ENCODE data around the gene THSD4.
"Not testable (repeated sequence)": the region's sequence is repeated elsewhere in the genome, so short reads cannot be mapped to it uniquely, and the experiment has no call there.

THSD4 gene

GRCh38 chr15:71657141-71657540 lies 541.9 kb downstream of the THSD4 start:
- H3K4me1 ChIP-seq, result no peaks in the 10 kb centered on the region
- H3K4me3 ChIP-seq, result no peak overlapping the region
- H3K9me3 ChIP-seq, result no peaks in the 10 kb centered on the region
- no peaks in the 10 kb centered on the region for H3K27me3 ChIP-seq (ENCODE audit: low read depth)
- no peaks in the 10 kb centered on the region for H3K36me3 ChIP-seq (replicated peaks)
- no peak for DNase-seq (ENCODE audit: low spot score in 2 of 2)
- in situ Hi-C loops (cut with MboI; ENCODE audit: low sequenced_read_pairs), result no loop called here

GRCh38 chr15:71658036-71658435 lies 542.8 kb downstream of the THSD4 start:
- DNase-seq (ENCODE audit: low spot score in 2 of 2), result no peak
- Histone ChIP-seq H3K4me1 (no peaks in the 10 kb centered on the region), H3K4me3 (no peak overlapping the region), H3K27me3 (ENCODE audit: low read depth) (no peaks in the 10 kb centered on the region), H3K36me3 (replicated peaks) (no peaks in the 10 kb centered on the region), H3K9me3 (no peaks in the 10 kb centered on the region)
- in situ Hi-C loops (cut with MboI; ENCODE audit: low sequenced_read_pairs), result no loop called here

- no peak for DNase-seq (ENCODE audit: low spot score in 2 of 2)
- no peaks in the 10 kb centered on the region for H3K27me3 ChIP-seq (ENCODE audit: low read depth)
- H3K4me1 ChIP-seq, result no peaks in the 10 kb centered on the region
- no peak overlapping the region for H3K4me3 ChIP-seq
- in situ Hi-C loops (cut with MboI; ENCODE audit: low sequenced_read_pairs), result no loop called here
- H3K36me3 ChIP-seq (replicated peaks), result no peaks in the 10 kb centered on the region
- no peaks in the 10 kb centered on the region for H3K9me3 ChIP-seq
Observed at GRCh38 chr15:71658827-71659729, 543.8 kb downstream of the THSD4 start.

- DNase-seq (ENCODE audit: low spot score in 2 of 2), result no peak
- no peaks in the 10 kb centered on the region for H3K4me1 ChIP-seq
- H3K27me3 ChIP-seq (ENCODE audit: low read depth), result no peaks in the 10 kb centered on the region
- no peaks in the 10 kb centered on the region for H3K36me3 ChIP-seq (replicated peaks)
- in situ Hi-C loops (cut with MboI; ENCODE audit: low sequenced_read_pairs), result no loop called here
- no peak overlapping the region for H3K4me3 ChIP-seq
- no peaks in the 10 kb centered on the region for H3K9me3 ChIP-seq
Observed at GRCh38 chr15:71659730-71660067, 544.4 kb downstream of the THSD4 start.

- Histone ChIP-seq H3K4me1 (no peaks in the 10 kb centered on the region), H3K27me3 (ENCODE audit: low read depth) (no peaks in the 10 kb centered on the region), H3K36me3 (replicated peaks) (no peaks in the 10 kb centered on the region), H3K4me3 (no peak overlapping the region), H3K9me3 (no peaks in the 10 kb centered on the region)
- DNase-seq (ENCODE audit: low spot score in 2 of 2), result no peak
- in situ Hi-C loops (cut with MboI; ENCODE audit: low sequenced_read_pairs), result no loop called here
Observed at GRCh38 chr15:71660501-71660900, 545.2 kb downstream of the THSD4 start.

GRCh38 chr15:71662306-71662705 lies 547.0 kb downstream of the THSD4 start:
- no peaks in the 10 kb centered on the region for H3K4me1 ChIP-seq
- no peak for DNase-seq (ENCODE audit: low spot score in 2 of 2)
- H3K36me3 ChIP-seq (replicated peaks), result no peaks in the 10 kb centered on the region
- in situ Hi-C loops (cut with MboI; ENCODE audit: low sequenced_read_pairs), result no loop called here
- no peak overlapping the region for H3K4me3 ChIP-seq
- no peaks in the 10 kb centered on the region for H3K9me3 ChIP-seq
- no peaks in the 10 kb centered on the region for H3K27me3 ChIP-seq (ENCODE audit: low read depth)

- H3K9me3 ChIP-seq, result no peaks in the 10 kb centered on the region
- in situ Hi-C loops (cut with MboI; ENCODE audit: low sequenced_read_pairs), result no loop called here
- no peak overlapping the region for H3K4me3 ChIP-seq
- H3K36me3 ChIP-seq (replicated peaks), result no peaks in the 10 kb centered on the region
- no peaks in the 10 kb centered on the region for H3K27me3 ChIP-seq (ENCODE audit: low read depth)
- no peaks in the 10 kb centered on the region for H3K4me1 ChIP-seq
- DNase-seq (ENCODE audit: low spot score in 2 of 2), result no peak
Observed at GRCh38 chr15:71664622-71665021, 549.4 kb downstream of the THSD4 start.

GRCh38 chr15:71666763-71667620 lies 551.7 kb downstream of the THSD4 start:
- Histone ChIP-seq H3K4me1 (no peaks in the 10 kb centered on the region), H3K27me3 (ENCODE audit: low read depth) (no peaks in the 10 kb centered on the region), H3K9me3 (no peaks in the 10 kb centered on the region), H3K4me3 (no peak overlapping the region), H3K36me3 (replicated peaks) (no peaks in the 10 kb centered on the region)
- DNase-seq (ENCODE audit: low spot score in 2 of 2), result no peak
- in situ Hi-C loops (cut with MboI; ENCODE audit: low sequenced_read_pairs), result no loop called here

GRCh38 chr15:71669688-71670087 lies 554.4 kb downstream of the THSD4 start:
- DNase-seq (ENCODE audit: low spot score in 2 of 2), result no peak
- in situ Hi-C loops (cut with MboI; ENCODE audit: low sequenced_read_pairs), result no loop called here
- Histone ChIP-seq H3K9me3 (no peaks in the 10 kb centered on the region), H3K4me3 (no peak overlapping the region), H3K4me1 (no peaks in the 10 kb centered on the region), H3K36me3 (replicated peaks) (no peaks in the 10 kb centered on the region), H3K27me3 (ENCODE audit: low read depth) (no peaks in the 10 kb centered on the region)

GRCh38 chr15:71670222-71670621 lies 555.0 kb downstream of the THSD4 start:
- in situ Hi-C loops (cut with MboI; ENCODE audit: low sequenced_read_pairs); H3K9me3 ChIP-seq; H3K4me1 ChIP-seq; H3K27me3 ChIP-seq (ENCODE audit: low read depth); H3K4me3 ChIP-seq; H3K36me3 ChIP-seq (replicated peaks); DNase-seq (ENCODE audit: low spot score in 2 of 2): not testable (repeated sequence)

- Histone ChIP-seq H3K27me3 (ENCODE audit: low read depth) (no peaks in the 10 kb centered on the region), H3K36me3 (replicated peaks) (no peaks in the 10 kb centered on the region), H3K4me1 (peaks cover 8% of the 10 kb centered on the region), H3K4me3 (no peak overlapping the region), H3K9me3 (no peaks in the 10 kb centered on the region)
- in situ Hi-C loops (cut with MboI; ENCODE audit: low sequenced_read_pairs), result no loop called here
- DNase-seq (ENCODE audit: low spot score in 2 of 2), result no peak
Observed at GRCh38 chr15:71674354-71674753, 559.1 kb downstream of the THSD4 start.

GRCh38 chr15:71677352-71677751 lies 562.1 kb downstream of the THSD4 start:
- H3K27me3 ChIP-seq (ENCODE audit: low read depth), result no peaks in the 10 kb centered on the region
- no peaks in the 10 kb centered on the region for H3K9me3 ChIP-seq
- DNase-seq (ENCODE audit: low spot score in 2 of 2), result no peak
- H3K36me3 ChIP-seq (replicated peaks), result no peaks in the 10 kb centered on the region
- H3K4me1 ChIP-seq, result peaks cover 29% of the 10 kb centered on the region
- no peak overlapping the region for H3K4me3 ChIP-seq
- in situ Hi-C loops (cut with MboI; ENCODE audit: low sequenced_read_pairs), result no loop called here

GRCh38 chr15:71677766-71678165 lies 562.5 kb downstream of the THSD4 start:
- no peak for DNase-seq (ENCODE audit: low spot score in 2 of 2)
- peaks cover 32% of the 10 kb centered on the region for H3K4me1 ChIP-seq
- H3K27me3 ChIP-seq (ENCODE audit: low read depth), result no peaks in the 10 kb centered on the region
- in situ Hi-C loops (cut with MboI; ENCODE audit: low sequenced_read_pairs), result no loop called here
- H3K4me3 ChIP-seq, result no peak overlapping the region
- H3K9me3 ChIP-seq, result no peaks in the 10 kb centered on the region
- no peaks in the 10 kb centered on the region for H3K36me3 ChIP-seq (replicated peaks)

- Histone ChIP-seq H3K4me1 (peaks cover 32% of the 10 kb centered on the region), H3K27me3 (ENCODE audit: low read depth) (no peaks in the 10 kb centered on the region), H3K36me3 (replicated peaks) (no peaks in the 10 kb centered on the region), H3K4me3 (no peak overlapping the region), H3K9me3 (no peaks in the 10 kb centered on the region)
- no peak for DNase-seq (ENCODE audit: low spot score in 2 of 2)
- in situ Hi-C loops (cut with MboI; ENCODE audit: low sequenced_read_pairs), result no loop called here
Observed at GRCh38 chr15:71678191-71678590, 562.9 kb downstream of the THSD4 start.

Measured in HAP-1 (cell line).